GM21576 (cell line): ENCODE measurements around the gene SLC41A2.
"Not testable (repeated sequence)": the region's sequence is repeated elsewhere in the genome, so short reads cannot be mapped to it uniquely, and the experiment has no call there.

Experiments
- ATAC-seq: cut with Tn5 transposase; IDR thresholded peaks from one replicate; pipeline ENCODE4 v1.9.1; 2021; ENCODE audit warnings: mild to moderate bottlenecking, moderate library complexity; ENCODE audit not compliant: unreplicated experiment

SLC41A2 gene

GRCh38 chr12:104958001-104958804, at the start of gene SLC41A2:
SLC41A2 (minus strand) TSS chr12:104958290; CDS start chr12:104928527, 29,763 bp downstream.
- peak; percentile 77 for ATAC-seq

GRCh38 chr12:105001476-105001875, 43.4 kb upstream of the SLC41A2 start:
- ATAC-seq = no peak

GRCh38 chr12:104999347-104999685, 41.2 kb upstream of the SLC41A2 start:
- no peak for ATAC-seq

- ATAC-seq = no peak
Measured at GRCh38 chr12:104998423-104999346, 40.6 kb upstream of the SLC41A2 start.

GRCh38 chr12:104997541-104997940, 39.5 kb upstream of the SLC41A2 start:
- ATAC-seq = no peak

- ATAC-seq = no peak
Measured at GRCh38 chr12:104994336-104994735, 36.2 kb upstream of the SLC41A2 start.

- ATAC-seq = no peak
Measured at GRCh38 chr12:104991565-104992128, 33.6 kb upstream of the SLC41A2 start.

- ATAC-seq = no peak
Measured at GRCh38 chr12:104990950-104991349, 32.9 kb upstream of the SLC41A2 start.

- peak; percentile 95 for ATAC-seq
Measured at GRCh38 chr12:104986022-104986941, 28.2 kb upstream of the SLC41A2 start, which contains the start of gene NOPCHAP1. NOPCHAP1 (plus strand) TSS chr12:104986316; CDS start chr12:104986353, 37 bp downstream.

GRCh38 chr12:104985206-104985605, 27.1 kb upstream of the SLC41A2 start:
- ATAC-seq = no peak

- not testable (repeated sequence) for ATAC-seq
Measured at GRCh38 chr12:104977688-104978087, 19.6 kb upstream of the SLC41A2 start.

- ATAC-seq = no peak
Measured at GRCh38 chr12:104976703-104977102, 18.6 kb upstream of the SLC41A2 start.

- ATAC-seq = no peak
Measured at GRCh38 chr12:104975587-104976343, 17.7 kb upstream of the SLC41A2 start.

- ATAC-seq = peak; percentile 99
Measured at GRCh38 chr12:104974626-104975290, 16.7 kb upstream of the SLC41A2 start.

GRCh38 chr12:104973250-104973649, 15.2 kb upstream of the SLC41A2 start:
- no peak for ATAC-seq

GRCh38 chr12:104971306-104971705, 13.2 kb upstream of the SLC41A2 start:
- ATAC-seq = no peak

- no peak for ATAC-seq
Measured at GRCh38 chr12:104969343-104969742, 11.3 kb upstream of the SLC41A2 start.

- peak; percentile 88 for ATAC-seq
Measured at GRCh38 chr12:104966677-104967076, 8.6 kb upstream of the SLC41A2 start.

GRCh38 chr12:104964856-104965205, 6.7 kb upstream of the SLC41A2 start:
- no peak for ATAC-seq
